K562 (cell line): Measurements from ENCODE around the gene SRPK2. TPM values are rescaled to one million over a fixed set of nuclear protein-coding genes. Genes with fewer than 3 reads are reported as not detected.

ENCODE experiments used
- ATAC-seq: fragments of 200-7000 bp; cut with Tn5 transposase; 3 replicates; pipeline ENCODE4 v1.9.1; 2020; ENCODE audit warnings: moderate library complexity
- BruUV-seq: library from RNA; stranded (reverse); fragments of 400-500 nt; replicated peaks from 2 replicates; lab custom pipeline; 2021; lab: Mats Ljungman, UMichigan
- CTCF ChIA-PET: fragments of 300-600 bp; formaldehyde crosslinking; extraction: SDS; loops from one replicate; lab custom pipeline; 2021; ENCODE audit warnings: low intra/inter-chr PET ratio; lab: Yijun Ruan, JAX
- POLR2A ChIA-PET: fragments of 300-600, 350-650 bp; sonication (Branson Sonifier 250); formaldehyde crosslinking; extraction: SDS; loops from one replicate; lab custom pipeline; 2021; ENCODE audit warnings: antibody characterized with exemption, inconsistent platforms; lab: Yijun Ruan, JAX
- DNase-seq, 4 experiments: peaks; one replicate each; pipeline versions ENCODE4 v3.0.0 to v3.0.0-alpha.2; 2011 to 2018; ENCODE audit warnings: low spot score in 3 of 4, mixed read lengths in 3 of 4; ENCODE audit errors: extremely low read depth in 1 of 4
- FAIRE-seq: peaks from 2 replicates; lab custom pipeline; 2011; peaks lifted over from hg19 to GRCh38; lab: Jason Lieb, UNC
- H2AFZ ChIP-seq: 2 replicates; pipeline ENCODE4 v1.6.0; 2011; ENCODE audit warnings: low read depth, low read length, control low read depth, inconsistent platforms
- H3K27ac ChIP-seq: fragments of 200-600 bp; 3 replicates; pipeline ENCODE4 v1.8.0; 2011; ENCODE audit warnings: low read depth, mild to moderate bottlenecking, control low read depth, inconsistent platforms, low read length, moderate library complexity, mixed read lengths; ENCODE audit errors: extremely low read depth
- H3K27me3 ChIP-seq, 2 experiments: fragments of 300-600 bp in 1 of 2; 2 replicates in 1 of 2; 3 replicates in 1 of 2; pipeline versions ENCODE4 v1.6.0 to v1.8.0; 2011; ENCODE audit warnings: inconsistent platforms in 2 of 2, low read length in 2 of 2, mild to moderate bottlenecking in 1 of 2, mixed read lengths in 1 of 2, moderate library complexity in 1 of 2; ENCODE audit not compliant: control insufficient read depth in 2 of 2, insufficient read depth in 2 of 2
- H3K36me3 ChIP-seq: fragments of 300-600 bp; 3 replicates; pipeline ENCODE4 v1.8.0; 2011; ENCODE audit warnings: mild to moderate bottlenecking, low read length, inconsistent platforms; ENCODE audit not compliant: control insufficient read depth, insufficient read depth
- H3K4me1 ChIP-seq, 2 experiments: fragments of 200-600 bp in 1 of 2; replicated peaks in 1 of 2; 2 replicates in 1 of 2; 3 replicates in 1 of 2; pipeline versions ENCODE4 v1.5.1 to v1.8.0; 2011; ENCODE audit warnings: inconsistent platforms in 2 of 2, low read length in 2 of 2, mild to moderate bottlenecking in 1 of 2, mixed read lengths in 1 of 2, moderate library complexity in 1 of 2; ENCODE audit not compliant: control insufficient read depth in 2 of 2, insufficient read depth in 2 of 2
- H3K4me2 ChIP-seq: 2 replicates; pipeline ENCODE4 v1.6.1; 2011; ENCODE audit warnings: low read length, control low read depth, inconsistent platforms, mixed read lengths; ENCODE audit not compliant: insufficient read depth
- H3K4me3 ChIP-seq: fragments of 200-600 bp; sonication (generic), shearing (Covaris generic); 2 replicates; pipeline ENCODE4 v1.5.1; 2016; ENCODE audit warnings: control low read depth, inconsistent platforms
- H3K79me2 ChIP-seq: fragments of 200-600 bp; 3 replicates; pipeline ENCODE4 v1.8.0; 2011; ENCODE audit warnings: low read length, inconsistent platforms; ENCODE audit not compliant: control insufficient read depth, insufficient read depth
- H3K9ac ChIP-seq, 2 experiments: 2 replicates each; pipeline versions ENCODE4 v1.6.0 to v1.6.1; 2011; ENCODE audit warnings: low read depth in 2 of 2, low read length in 2 of 2, control low read depth in 1 of 2, inconsistent platforms in 1 of 2, mild to moderate bottlenecking in 1 of 2, mixed read lengths in 1 of 2; ENCODE audit not compliant: insufficient read depth in 1 of 2
- H3K9me1 ChIP-seq: one replicate; pipeline ENCODE4 v1.6.0; 2011; ENCODE audit warnings: inconsistent platforms, mild to moderate bottlenecking, low read length, moderate library complexity; ENCODE audit not compliant: control insufficient read depth, insufficient read depth
- H3K9me3 ChIP-seq: replicated peaks from 2 replicates; pipeline ENCODE4 v1.5.1; 2011; ENCODE audit warnings: low read depth, low read length, inconsistent platforms; ENCODE audit not compliant: control insufficient read depth, insufficient read depth
- H4K20me1 ChIP-seq: replicated peaks from 2 replicates; pipeline ENCODE4 v1.6.1; 2011; ENCODE audit warnings: low read length, inconsistent platforms, mixed read lengths; ENCODE audit not compliant: control insufficient read depth, insufficient read depth
- BRD4 ChIP-seq: fragments of 200-600 bp; sonication (generic); IDR thresholded peaks from 2 replicates; pipeline ENCODE4 v1.6.1; 2017; ENCODE audit warnings: inconsistent platforms
- MAFK ChIP-seq: IDR thresholded peaks from 2 replicates; pipeline ENCODE4 v1.6.1; 2011; ENCODE audit warnings: low read length, improper control_type of control experiment
- MXI1 ChIP-seq: IDR thresholded peaks from 2 replicates; pipeline ENCODE4 v1.6.1; 2011; ENCODE audit warnings: low read depth, mild to moderate bottlenecking, improper control_type of control experiment, low read length
- POLR2AphosphoS2 ChIP-seq: IDR thresholded peaks from 2 replicates; pipeline ENCODE4 v1.6.1; 2012; ENCODE audit warnings: low read length, improper control_type of control experiment
- PYGO2 ChIP-seq: fragments of 450-650 bp; IDR thresholded peaks from 2 replicates; pipeline ENCODE4 v1.6.1; 2016; ENCODE audit warnings: mild to moderate bottlenecking, missing genetic modification characterization, moderate library complexity, missing compliant biosample characterization
- RFX1 ChIP-seq: fragments of 450-650 bp; IDR thresholded peaks from 2 replicates; pipeline ENCODE4 v1.6.1; 2016; ENCODE audit warnings: mild to moderate bottlenecking, moderate library complexity
- SAP30 ChIP-seq: fragments of 200-600 bp; sonication (generic); IDR thresholded peaks from 2 replicates; pipeline ENCODE4 v1.6.1; 2012; ENCODE audit warnings: borderline replicate concordance, low read depth, mild to moderate bottlenecking, moderate library complexity, low read length, control low read depth, inconsistent platforms; ENCODE audit not compliant: insufficient read depth, poor library complexity, severe bottlenecking
- WGBS: fragments of 100-300 bp; shearing (Covaris generic); methylation state at CpG from one replicate; pipeline ENCODE4 v1.1.6; 2016; ENCODE audit warnings: low coverage, mixed read lengths; ENCODE audit not compliant: insufficient coverage; ENCODE audit errors: missing lambda C conversion rate; 5-methylcytosine and 5-hydroxymethylcytosine counted together
- in situ Hi-C: fragments of 300-500 bp; cut with MboI; formaldehyde crosslinking; loops from 4 replicates; pipeline ENCODE4 v1.15.0; 2018; ENCODE audit warnings: inconsistent platforms, mixed read lengths
- intact Hi-C: fragments of 100-400 bp; cut with micrococcal nuclease; formaldehyde crosslinking; loops from 2 replicates; pipeline ENCODE4 v1.14.2; 2022
- polyA plus RNA-seq, 8 experiments: library from polyadenylated mRNA; depleted of rRNA in 4 of 8; stranded (reverse) in 5 of 8; unstranded in 3 of 8; fragments of >200 nt; fragmentation: Nextera tagmentation in 2 of 8; fragmentation: Illumina TruSeq in 1 of 8; extraction: Ambion mirVana in 2 of 8; extraction: Trizol in 1 of 8; gene quantifications; 2 replicates each; pipeline versions ENCODE4 v1.2.1 to v1.2.3, GENCODE V29; 2011 to 2014; ENCODE audit warnings: inconsistent platforms in 1 of 8, missing spikeins in 1 of 8
- total RNA-seq, 7 experiments: library from RNA; depleted of rRNA in 6 of 7; stranded (reverse); fragments of >200 nt in 6 of 7; fragmentation: Illumina TruSeq in 2 of 7; extraction: Trizol in 2 of 7; gene quantifications; 2 replicates each; pipeline versions ENCODE4 v1.2.1 to v1.2.3, GENCODE V29; 2011 to 2021; ENCODE audit warnings: low replicate concordance in 1 of 7

Gene SRPK2
- total and polyA plus RNA-seq, 9 of the 15 experiments (the other 6 are each of a cell fraction or from before 2014, with no cell fraction given) = 21.5 to 44.7 (median 33.3) TPM

GRCh38 chr7:105210721-105211205, 178.0 kb downstream of the SRPK2 start:
- ChIA-PET POLR2A (interaction anchor here (0.7 to 1.4 kb wide), 4 partner anchors 12 to 28 kb away, joined by 3 to 4 read pairs (median 4); no protein-coding TSS in a partner anchor), CTCF (no interaction called here)
- intact Hi-C loops (no loop called here), in situ Hi-C loops (no loop called here)
- H2AFZ ChIP-seq = no peak overlapping the region
- no peak overlapping the region for H3K4me2 ChIP-seq
- no peak for DNase-seq
- H3K9me3 ChIP-seq = no peaks in the 10 kb centered on the region
- peaks cover 15% of the 10 kb centered on the region; the same call in 2 of the 3 replicates for H3K79me2 ChIP-seq
- no peaks in the 10 kb centered on the region for H3K36me3 ChIP-seq
- no peaks in the 10 kb centered on the region for H3K4me1 ChIP-seq
- TF ChIP-seq BRD4 (no peak), MAFK (0 out of 2 replicates have a peak, but pooled peaks have one; percentile 1)
- BruUV-seq = no TSS peak
- no peak overlapping the region for H3K4me3 ChIP-seq
- peak; percentile 29; the same call in 1 of the 3 replicates for ATAC-seq
- 64% methylated on average over 5 of the region's 5 CpGs for WGBS
- H3K27ac ChIP-seq = no peak overlapping the region
- no peaks in the 10 kb centered on the region for H3K27me3 ChIP-seq
- FAIRE-seq = no peak
- H3K9me1 ChIP-seq = no peaks in the 10 kb centered on the region
- no peak overlapping the region for H3K9ac ChIP-seq
- no peaks in the 10 kb centered on the region; the same call in 1 of the 2 replicates for H4K20me1 ChIP-seq

- Histone ChIP-seq H3K79me2 (peaks cover 11% of the 10 kb centered on the region; the same call in 2 of the 3 replicates), H4K20me1 (no peaks in the 10 kb centered on the region; the same call in 1 of the 2 replicates), H3K9ac (no peak overlapping the region)
- in situ Hi-C loops = no loop called here
- no TSS peak for BruUV-seq
- TF ChIP-seq MXI1 (0 out of 2 replicates have a peak, but pooled peaks have one; percentile 24), SAP30 (no peak), RFX1 (peak; percentile 83), PYGO2 (tag) (no peak), POLR2AphosphoS2 (no peak)
- TF ChIP-seq, all 486 proteins: peak for 2
- Histone ChIP-seq H3K9me1 (no peaks in the 10 kb centered on the region), H3K4me1 (no peaks in the 10 kb centered on the region), H3K27me3 (no peaks in the 10 kb centered on the region), H3K9me3 (no peaks in the 10 kb centered on the region), H3K4me2 (no peak overlapping the region), H3K27ac (no peak overlapping the region), H2AFZ (no peak overlapping the region), H3K36me3 (no peaks in the 10 kb centered on the region), H3K4me3 (no peak overlapping the region)
- ChIA-PET CTCF (no interaction called here), POLR2A (interaction anchor here (0.9 kb wide), 1 partner anchor 30 kb away, joined by 3 read pairs; no protein-coding TSS in a partner anchor)
- ATAC-seq (no peak), FAIRE-seq (no peak), DNase-seq (no peak)
- WGBS = 31% methylated on average over 3 of the region's 3 CpGs
- intact Hi-C loops = no loop called here
Measured at GRCh38 chr7:105209870-105210269, 178.9 kb downstream of the SRPK2 start.
